Activated naive CD8-positive, alpha-beta T cell treated with anti-CD3 and anti-CD28 coated beads, Interleukin-2, amount 50 U/mL, for 16 hours (primary cell): Measurements from ENCODE around the gene DAG1.

Experiments used
- DNase-seq: peaks from one replicate; pipeline ENCODE4 v3.0.0-alpha.2; 2020; ENCODE audit warnings: low read depth, low spot score

Gene DAG1

DNA sequence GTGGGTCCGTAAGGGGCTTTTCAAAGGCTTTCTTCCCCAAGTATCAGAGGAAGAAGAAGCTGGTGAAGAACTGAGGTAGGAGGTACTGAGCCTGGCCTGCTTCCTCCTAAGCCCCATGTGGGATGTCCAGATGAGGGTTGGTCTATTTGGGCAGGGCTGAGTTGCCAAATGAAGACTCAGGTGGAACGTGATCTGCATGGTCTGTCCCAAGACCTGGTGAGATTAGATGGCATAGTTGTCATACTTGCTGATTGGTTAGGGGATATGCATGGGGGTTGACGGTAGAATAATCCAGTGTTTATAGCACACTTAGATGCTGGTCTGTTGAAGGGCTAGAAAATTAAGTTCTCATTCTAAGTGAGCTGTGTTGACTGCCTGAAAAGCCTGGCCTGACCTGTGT is 47.9 kb downstream of the DAG1 start:
- no peak for DNase-seq

DNA sequence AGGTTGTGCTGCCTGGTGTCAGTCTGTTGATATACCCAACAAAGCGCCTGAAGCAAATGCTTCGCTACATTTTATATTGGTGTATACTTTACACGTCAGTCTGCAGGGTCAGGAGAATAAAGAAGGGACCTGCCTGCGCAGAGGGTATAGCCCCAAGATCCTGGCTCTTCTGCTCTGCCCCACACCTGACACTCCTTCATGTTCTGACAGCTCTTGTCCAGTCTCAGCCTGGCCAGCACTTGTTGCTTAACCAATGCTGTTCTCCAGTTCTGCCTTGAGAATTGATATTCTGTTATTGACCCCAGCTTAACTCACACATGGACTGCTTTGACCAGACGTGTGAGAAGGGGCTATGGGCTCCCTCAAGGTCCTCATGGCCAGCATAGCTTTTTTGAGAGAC is 48.4 kb downstream of the DAG1 start:
- no peak for DNase-seq

DNA sequence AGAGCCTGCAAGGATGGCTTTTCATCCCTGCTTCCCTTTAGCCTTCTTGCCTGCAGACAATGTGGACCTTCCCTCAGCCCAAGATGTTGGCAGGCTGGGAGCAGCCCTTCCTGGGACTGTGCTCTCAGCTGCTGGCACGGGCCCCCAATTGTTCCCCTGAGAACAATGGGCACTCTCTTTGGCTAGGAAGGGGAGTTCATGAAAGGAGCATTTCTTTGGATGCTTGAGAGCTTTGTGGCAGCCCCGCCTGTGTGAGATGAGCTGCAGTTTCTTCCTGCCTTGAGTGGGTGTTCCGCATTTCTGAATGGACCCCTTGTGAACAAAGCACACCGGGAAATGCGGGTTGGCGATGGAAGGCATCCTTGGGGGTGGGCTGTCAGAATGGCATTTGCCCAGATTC is 49.2 kb downstream of the DAG1 start:
- no peak for DNase-seq

DNA sequence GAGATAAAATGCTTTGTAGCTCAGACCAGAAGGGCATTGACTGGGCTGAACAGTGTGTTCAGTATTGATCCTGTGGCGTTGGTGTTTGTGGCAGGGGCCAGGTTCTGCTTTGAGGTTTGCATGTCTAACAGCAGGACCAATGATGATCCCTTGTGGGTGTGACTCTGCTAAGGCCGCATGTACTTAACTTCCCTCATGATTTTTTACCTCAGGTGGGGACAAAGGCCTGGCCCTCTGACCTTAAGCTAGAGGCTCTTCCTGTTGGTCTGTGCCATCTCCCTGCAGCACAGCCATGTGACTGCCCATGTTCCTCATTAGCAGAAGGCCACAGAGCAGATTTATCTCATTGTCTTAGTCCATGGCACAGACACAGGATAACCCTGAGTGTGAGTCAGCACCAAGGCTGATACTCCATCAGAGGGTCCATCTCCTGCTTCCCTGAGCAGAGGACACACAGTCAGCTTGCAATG is 49.9 kb downstream of the DAG1 start:
- no peak for DNase-seq

DNA sequence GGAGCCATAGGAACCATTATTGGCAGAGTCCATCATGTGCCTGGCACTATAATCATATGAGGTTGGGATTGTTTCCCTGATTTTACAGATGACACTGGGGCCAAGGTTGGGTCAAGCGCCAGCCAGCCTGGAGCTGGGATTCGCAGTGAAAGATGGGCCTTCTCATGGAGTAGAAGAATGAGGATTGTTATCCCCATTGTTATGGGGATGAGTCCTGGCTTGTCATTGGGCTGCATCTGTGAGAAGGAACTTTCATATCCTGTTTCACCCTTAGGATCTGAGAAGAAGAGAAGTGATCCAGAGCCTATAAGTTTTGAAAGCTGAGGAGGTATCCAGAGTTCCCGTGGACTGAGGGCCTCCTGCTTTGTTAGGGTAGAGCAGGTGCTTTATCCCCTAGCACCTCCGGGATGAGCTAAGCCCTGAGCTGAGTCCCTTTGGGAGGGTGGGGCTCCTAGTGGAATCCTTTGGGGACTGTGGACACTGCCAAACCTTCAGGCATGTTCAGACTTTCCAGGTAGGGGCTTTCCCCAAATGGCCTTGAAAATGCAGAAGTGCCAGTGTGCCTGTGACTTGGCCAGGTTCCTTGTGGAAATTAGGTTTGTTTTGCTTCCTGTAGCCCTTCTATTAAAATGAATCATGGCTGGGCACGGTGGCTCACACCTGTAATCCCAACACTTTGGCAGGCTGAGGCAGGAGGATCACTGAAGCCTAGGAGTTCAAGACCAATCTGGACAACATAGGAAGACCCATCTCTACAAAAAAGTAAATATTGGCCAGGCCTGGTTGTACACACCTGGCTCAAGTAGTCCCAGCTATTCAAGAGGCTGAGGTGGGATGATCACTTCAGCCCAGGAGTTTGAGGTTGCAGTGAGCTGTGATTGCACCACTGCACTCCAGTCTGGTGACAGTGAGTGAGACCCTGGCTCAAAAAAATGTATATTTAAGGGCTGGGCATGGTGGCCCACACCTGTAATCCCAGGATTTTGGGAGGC is 54.0 kb downstream of the DAG1 start:
- no peak for DNase-seq

DNA sequence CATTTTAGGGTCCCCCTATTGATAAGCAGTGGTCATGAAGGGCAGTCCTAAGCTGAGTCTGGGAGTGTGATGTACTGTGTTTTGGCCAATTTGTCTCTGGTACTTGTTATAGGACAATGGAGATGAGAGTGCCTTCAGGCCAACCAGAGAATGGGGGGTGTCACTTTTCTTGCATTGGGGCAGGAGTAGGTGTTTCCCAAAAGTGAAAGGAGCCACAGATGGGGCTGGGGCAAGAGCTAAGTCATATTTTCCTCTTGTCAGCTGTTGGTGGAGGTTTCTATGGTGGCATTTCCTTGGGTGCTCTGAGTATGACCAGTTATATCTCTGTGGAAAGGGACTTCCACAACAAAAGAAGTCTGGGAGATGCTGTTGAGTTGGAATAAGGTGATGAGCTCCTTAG is 59.5 kb downstream of the DAG1 start:
- DNase-seq, result no peak

DNA sequence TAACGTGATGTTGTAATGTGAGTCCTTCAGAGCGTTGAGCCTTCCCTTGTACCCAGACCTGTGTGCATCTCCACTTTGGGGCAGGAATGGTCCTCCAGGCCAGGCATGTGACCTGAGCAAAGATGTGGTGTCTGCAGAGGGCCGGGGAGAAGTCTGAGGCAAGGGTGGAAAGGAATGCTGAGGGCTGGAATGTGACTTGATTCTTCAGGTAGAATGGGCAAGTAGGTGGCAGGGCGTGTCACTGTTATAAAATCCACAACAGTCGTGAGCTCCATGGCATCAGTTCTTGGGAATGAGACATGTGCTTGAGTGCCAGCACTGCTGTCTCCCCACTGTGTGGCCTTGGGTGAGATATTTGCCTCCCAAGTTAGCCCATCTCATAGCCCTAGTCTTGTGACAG is 60.2 kb downstream of the DAG1 start:
- no peak for DNase-seq

DNA sequence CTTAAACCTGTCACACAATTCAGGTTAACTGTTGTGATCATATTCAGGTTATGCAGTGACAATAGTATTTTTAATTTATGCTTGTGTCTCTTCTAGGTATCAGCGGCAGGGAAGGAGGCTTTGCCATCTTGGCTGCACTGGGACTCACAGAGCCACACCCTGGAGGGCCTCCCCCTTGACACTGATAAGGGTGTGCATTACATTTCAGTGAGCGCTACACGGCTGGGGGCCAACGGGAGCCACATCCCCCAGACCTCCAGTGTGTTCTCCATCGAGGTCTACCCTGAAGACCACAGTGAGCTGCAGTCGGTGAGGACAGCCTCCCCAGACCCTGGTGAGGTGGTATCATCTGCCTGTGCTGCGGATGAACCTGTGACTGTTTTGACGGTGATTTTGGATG is 60.6 kb downstream of the DAG1 start:
- no peak for DNase-seq

DNA sequence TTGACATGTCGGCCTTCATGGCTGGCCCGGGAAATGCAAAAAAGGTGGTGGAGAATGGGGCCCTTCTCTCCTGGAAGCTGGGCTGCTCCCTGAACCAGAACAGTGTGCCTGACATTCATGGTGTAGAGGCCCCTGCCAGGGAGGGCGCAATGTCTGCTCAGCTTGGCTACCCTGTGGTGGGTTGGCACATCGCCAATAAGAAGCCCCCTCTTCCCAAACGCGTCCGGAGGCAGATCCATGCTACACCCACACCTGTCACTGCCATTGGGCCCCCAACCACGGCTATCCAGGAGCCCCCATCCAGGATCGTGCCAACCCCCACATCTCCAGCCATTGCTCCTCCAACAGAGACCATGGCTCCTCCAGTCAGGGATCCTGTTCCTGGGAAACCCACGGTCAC is 61.2 kb downstream of the DAG1 start:
- DNase-seq, result no peak

DNA sequence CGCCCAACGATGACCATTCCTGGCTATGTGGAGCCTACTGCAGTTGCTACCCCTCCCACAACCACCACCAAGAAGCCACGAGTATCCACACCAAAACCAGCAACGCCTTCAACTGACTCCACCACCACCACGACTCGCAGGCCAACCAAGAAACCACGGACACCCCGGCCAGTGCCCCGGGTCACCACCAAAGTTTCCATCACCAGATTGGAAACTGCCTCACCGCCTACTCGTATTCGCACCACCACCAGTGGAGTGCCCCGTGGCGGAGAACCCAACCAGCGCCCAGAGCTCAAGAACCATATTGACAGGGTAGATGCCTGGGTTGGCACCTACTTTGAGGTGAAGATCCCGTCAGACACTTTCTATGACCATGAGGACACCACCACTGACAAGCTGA is 61.6 kb downstream of the DAG1 start:
- DNase-seq, result no peak

DNA sequence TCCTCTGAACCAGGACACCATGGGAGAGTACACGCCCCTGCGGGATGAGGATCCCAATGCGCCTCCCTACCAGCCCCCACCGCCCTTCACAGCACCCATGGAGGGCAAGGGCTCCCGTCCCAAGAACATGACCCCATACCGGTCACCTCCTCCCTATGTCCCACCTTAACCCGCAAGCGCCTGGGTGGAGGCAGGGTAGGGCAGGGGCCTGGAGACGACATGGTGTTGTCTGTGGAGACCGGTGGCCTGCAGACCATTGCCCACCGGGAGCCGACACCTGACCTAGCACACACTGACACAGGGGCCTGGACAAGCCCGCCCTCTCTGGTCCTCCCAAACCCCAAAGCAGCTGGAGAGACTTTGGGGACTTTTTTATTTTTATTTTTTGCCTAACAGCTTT is 63.0 kb downstream of the DAG1 start:
- no peak for DNase-seq

DNA sequence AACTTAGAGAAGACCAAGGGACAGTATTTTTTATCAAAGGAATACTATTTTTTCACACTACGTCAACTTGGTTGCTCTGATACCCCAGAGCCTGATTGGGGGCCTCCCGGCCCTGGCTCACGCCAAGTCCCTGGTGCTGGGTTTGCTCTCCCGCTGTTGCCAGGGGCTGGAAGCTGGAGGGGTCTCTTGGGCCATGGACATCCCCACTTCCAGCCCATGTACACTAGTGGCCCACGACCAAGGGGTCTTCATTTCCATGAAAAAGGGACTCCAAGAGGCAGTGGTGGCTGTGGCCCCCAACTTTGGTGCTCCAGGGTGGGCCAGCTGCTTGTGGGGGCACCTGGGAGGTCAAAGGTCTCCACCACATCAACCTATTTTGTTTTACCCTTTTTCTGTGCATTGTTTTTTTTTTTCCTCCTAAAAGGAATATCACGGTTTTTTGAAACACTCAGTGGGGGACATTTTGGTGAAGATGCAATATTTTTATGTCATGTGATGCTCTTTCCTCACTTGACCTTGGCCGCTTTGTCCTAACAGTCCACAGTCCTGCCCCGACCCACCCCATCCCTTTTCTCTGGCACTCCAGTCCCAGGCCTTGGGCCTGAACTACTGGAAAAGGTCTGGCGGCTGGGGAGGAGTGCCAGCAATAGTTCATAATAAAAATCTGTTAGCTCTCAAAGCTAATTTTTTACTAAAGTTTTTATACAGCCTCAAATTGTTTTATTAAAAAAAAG is 63.9 kb downstream of the DAG1 start:
- no peak for DNase-seq

DNA sequence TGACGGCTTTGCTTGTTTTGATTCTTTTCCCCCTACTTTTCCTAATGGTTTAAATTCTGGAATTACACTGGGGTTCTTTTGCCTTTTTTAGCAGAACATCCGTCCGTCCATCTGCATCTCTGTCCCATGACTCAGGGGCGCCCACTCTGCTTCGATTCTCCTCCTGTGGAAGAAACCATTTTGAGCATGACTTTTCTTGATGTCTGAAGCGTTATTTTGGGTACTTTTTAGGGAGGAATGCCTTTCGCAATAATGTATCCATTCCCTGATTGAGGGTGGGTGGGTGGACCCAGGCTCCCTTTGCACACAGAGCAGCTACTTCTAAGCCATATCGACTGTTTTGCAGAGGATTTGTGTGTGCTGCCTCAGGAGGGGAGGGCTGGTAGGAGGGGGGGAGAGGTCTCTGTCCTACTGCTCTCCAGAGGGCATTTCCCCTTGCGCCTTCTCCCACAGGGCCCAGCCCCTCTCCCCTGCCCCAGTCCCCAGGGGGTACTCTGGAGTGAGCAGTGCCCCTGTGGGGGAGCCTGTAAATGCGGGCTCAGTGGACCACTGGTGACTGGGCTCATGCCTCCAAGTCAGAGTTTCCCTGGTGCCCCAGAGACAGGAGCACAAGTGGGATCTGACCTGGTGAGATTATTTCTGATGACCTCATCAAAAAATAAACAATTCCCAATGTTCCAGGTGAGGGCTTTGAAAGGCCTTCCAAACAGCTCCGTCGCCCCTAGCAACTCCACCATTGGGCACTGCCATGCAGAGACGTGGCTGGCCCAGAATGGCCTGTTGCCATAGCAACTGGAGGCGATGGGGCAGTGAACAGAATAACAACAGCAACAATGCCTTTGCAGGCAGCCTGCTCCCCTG is 64.7 kb downstream of the DAG1 start:
- no peak for DNase-seq

DNA sequence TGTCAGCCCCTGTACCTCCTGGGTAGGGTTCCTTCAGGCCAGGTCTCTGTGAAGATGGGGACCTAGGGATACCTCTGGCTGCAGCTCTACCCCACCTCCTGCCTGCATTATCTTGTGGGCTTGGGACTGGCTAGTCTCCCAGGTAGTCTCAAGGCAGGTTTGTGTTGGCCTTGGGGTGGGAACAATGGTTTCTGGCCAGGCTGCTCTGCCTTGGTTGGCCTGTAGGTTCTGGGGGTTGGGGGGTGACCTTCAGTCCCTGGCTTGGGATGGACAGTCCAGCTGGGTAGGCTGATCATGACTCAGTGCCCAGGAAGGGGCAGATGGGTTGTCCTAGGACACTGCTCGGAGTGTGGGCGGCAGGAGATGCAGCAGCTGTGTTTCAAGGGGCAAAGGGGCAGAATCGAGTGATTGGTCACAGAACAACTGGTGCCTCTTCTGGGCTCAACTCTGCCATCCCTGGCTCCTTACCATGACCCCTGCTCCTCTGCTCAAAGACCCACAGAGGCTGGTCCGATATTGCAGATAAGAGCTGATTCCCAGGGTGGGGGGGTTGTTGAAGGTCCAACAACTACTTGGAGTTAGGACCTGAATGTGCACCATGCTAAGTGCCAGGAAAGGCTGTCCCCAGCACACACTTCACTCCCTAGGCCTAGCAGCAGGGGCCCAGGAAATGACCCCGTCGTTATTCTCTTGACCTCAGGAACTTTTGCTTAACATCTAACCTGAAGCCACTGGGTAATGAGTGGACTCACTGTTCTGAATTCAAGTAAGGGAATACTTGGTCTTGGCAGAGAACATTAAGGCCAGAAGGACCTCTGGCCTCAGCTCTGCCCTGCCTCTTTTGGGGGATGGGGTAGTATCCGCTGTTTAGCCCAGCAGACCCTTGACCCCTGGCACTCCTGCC is 66.2 kb downstream of the DAG1 start:
- DNase-seq, result no peak

DNA sequence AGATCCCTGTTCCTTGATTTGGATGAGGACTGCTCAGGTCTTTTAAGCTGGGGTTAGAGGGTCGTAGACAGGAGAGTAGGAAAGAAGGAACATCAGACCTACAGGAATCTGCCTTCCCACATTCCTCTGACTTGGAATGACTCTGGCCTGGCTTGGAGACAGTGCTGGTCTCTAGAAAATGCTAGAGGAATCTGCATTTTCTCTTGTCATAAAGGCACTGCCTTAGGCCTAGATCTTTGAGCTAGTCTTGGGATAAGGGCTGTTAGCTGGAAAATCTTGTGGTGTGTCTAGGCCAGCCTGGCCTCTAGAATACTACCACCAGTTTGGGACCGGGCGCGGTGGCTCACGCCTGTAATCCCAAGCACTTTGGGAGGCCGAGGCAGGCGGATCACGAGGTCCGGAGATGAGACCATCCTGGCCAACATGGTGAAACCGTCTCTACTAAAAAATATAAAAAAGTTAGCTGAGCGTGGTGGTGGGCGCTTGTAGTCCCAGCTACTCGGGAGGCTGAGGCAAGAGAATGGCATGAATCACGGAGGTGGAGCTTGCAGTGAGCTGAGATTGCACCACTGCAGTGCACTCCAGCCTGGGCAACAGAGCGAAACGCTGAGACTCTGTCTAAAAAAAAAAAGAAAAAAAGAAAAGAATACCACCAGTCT is 66.9 kb downstream of the DAG1 start:
- DNase-seq, result no peak

DNA sequence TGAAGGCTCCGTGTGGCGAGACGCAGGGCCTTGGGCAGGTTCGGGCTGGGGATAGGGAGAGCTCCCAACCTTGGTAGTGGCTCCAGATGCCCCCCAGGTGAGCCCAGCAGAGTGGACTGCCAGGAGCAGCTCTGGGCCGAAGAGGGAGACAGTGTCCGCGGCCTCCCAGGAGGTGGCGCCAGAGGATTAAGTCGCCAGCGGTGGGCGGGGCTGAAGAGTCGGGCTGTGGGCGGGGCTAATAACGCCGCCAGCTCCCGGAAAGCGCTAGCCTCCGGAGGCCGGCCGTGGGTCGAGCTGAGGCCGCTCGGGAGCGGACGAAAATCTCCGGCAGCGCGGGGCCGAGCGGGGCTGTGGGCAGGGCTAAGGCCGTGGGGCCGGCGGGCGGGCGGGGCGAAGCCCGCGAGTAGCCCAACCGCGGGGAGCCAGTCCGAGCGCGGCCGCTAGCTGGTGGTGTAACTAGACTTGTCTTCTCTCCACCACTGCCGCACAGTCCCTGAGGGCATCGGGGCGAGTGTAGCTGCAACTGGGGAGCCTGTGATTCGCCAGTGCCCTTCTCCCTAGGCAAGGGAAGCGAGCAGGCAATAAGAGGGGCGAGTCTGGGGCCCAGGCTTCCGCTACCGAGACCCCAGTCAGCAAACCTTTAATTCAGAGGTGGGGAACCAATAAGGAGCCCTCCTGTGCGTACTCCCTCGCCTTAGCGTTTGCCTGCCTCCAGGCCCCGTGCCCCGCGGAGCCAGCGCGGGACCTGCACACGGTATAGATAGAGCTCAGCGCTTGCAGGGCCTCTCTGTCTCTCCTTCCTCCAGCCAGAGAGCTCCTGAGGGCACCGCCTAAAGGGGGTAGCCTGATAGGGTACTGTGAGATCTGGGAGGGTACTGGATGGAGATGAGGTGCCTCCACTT is 69.8 kb downstream of the DAG1 start:
- peak; percentile 78 for DNase-seq

DNA sequence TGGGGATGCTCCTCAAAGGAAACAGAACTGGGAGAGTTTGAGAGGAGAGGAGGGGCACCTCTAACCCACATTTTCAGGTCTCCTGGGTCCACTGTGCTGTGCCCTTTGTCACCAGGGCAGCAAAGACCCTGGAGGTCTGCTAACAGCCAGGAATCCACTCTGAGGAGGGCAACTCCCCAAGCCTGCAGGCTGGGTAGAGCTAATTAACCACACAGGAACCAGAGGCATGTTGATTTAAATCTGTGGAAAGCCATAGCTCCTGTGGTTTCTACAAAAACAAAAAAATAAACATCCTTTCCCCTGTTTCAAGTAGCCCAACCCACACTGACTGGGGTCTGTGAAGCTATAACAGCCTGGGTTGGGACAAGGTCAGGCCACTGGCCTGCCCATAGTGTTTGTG is 82.0 kb downstream of the DAG1 start:
- no peak for DNase-seq

DNA sequence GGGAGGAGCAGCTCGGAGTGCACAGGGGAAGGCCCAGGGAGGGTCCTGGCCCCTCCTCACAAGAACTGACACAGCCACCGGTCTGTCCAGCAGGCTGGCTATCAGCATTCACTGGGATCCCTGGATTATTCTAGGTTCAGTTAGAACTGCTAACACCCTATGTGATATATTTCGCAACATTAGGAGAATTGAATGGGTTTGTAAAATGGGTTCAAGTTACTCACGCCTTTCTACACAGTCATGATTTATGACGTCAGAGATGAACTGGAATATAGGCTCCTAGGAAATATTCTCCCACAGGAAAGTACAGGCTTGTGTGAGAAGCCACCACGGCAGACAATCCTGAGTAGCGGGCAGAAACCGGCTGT is 83.2 kb downstream of the DAG1 start:
- no peak for DNase-seq
